ENCODE results near the gene AKNAD1. TPM values are rescaled to one million over a fixed set of nuclear protein-coding genes. Genes with fewer than 3 reads are reported as not detected.

AKNAD1 gene
- total RNA-seq, 1 experiment from 2014 or later, result 0.07 TPM

DNA sequence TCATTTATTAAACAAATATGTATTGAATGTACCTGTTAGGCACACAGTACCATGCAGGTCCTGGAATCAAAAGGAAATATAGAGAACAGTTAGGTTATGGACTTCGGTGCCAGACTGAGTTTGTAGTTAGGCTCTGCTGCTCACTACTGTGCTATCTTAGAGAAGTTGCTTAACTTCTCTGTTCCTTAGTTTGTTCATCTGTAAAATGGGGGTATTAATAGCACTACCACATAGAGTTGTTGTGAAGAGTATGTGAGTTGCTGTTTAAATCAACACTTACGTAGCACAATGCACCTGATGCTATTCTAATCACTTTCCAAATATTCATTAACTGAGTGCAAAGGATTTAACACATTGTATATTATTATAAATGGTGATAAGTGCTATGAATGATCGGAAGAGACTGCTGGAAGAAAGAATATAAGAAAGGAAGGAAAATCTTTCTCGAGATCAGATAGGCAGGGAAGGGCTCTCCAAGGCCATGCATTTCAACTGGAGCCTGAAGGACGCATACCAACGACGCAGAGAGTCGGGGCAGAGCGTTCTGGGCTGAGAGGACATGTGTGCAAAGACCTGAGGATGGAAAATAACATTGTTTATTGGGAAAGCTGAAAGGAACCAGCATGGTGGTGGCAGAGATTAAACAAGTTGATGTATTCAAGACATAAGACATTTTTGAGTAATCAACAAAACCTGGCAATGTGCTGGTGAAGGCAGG lies 3.5 kb upstream of the AKNAD1 start:
- no peak overlapping the region for H3K9ac ChIP-seq (ENCODE audit: low read length)
- intact Hi-C loops (cut with micrococcal nuclease), result no loop called here
- no peak overlapping the region for H3K4me2 ChIP-seq (ENCODE audit: low read length)
- H3K27ac ChIP-seq (ENCODE audit: low read length), result no peak overlapping the region
- ChIA-PET CTCF (no interaction called here), POLR2A (ENCODE audit: unreplicated experiment) (no interaction called here)
- no peaks in the 10 kb centered on the region for H3K4me1 ChIP-seq (ENCODE audit: insufficient read depth, low read length)
- no peaks in the 10 kb centered on the region for H3K36me3 ChIP-seq (ENCODE audit: low read depth, low read length)
- no peaks in the 10 kb centered on the region for H3K79me2 ChIP-seq (ENCODE audit: low read length)
- BruUV-seq (replicated peaks), result no TSS peak
- no peak overlapping the region for H3K4me3 ChIP-seq (ENCODE audit: low read length)
- H3F3A ChIP-seq (ENCODE audit: low read length, unreplicated experiment), result no peaks in the 10 kb centered on the region
- ATAC-seq (no peak), DNase-seq (no peak)
- no peaks in the 10 kb centered on the region for H3K9me3 ChIP-seq (ENCODE audit: low read length)
- H2AFZ ChIP-seq (ENCODE audit: low read length), result no peak overlapping the region
- TF ChIP-seq, protein P1, sequence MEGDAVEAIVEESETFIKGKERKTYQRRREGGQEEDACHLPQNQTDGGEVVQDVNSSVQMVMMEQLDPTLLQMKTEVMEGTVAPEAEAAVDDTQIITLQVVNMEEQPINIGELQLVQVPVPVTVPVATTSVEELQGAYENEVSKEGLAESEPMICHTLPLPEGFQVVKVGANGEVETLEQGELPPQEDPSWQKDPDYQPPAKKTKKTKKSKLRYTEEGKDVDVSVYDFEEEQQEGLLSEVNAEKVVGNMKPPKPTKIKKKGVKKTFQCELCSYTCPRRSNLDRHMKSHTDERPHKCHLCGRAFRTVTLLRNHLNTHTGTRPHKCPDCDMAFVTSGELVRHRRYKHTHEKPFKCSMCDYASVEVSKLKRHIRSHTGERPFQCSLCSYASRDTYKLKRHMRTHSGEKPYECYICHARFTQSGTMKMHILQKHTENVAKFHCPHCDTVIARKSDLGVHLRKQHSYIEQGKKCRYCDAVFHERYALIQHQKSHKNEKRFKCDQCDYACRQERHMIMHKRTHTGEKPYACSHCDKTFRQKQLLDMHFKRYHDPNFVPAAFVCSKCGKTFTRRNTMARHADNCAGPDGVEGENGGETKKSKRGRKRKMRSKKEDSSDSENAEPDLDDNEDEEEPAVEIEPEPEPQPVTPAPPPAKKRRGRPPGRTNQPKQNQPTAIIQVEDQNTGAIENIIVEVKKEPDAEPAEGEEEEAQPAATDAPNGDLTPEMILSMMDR (conservative IDR thresholded peaks at IDR 0.05; ENCODE audit: low read depth, low read length), result no peak
- TF ChIP-seq EZH2 (IDR thresholded peaks at IDR 0.05; ENCODE audit: low read length, unreplicated experiment) (no peak), EZH2phosphoT487 (IDR thresholded peaks at IDR 0.05; ENCODE audit: borderline replicate concordance, low read length) (no peak)
- H4K20me1 ChIP-seq (ENCODE audit: low read length), result no peaks in the 10 kb centered on the region
- no peaks in the 10 kb centered on the region for H3K9me2 ChIP-seq (replicated peaks; ENCODE audit: low read length)
- no peaks in the 10 kb centered on the region for H3K27me3 ChIP-seq (ENCODE audit: low read length)

DNA sequence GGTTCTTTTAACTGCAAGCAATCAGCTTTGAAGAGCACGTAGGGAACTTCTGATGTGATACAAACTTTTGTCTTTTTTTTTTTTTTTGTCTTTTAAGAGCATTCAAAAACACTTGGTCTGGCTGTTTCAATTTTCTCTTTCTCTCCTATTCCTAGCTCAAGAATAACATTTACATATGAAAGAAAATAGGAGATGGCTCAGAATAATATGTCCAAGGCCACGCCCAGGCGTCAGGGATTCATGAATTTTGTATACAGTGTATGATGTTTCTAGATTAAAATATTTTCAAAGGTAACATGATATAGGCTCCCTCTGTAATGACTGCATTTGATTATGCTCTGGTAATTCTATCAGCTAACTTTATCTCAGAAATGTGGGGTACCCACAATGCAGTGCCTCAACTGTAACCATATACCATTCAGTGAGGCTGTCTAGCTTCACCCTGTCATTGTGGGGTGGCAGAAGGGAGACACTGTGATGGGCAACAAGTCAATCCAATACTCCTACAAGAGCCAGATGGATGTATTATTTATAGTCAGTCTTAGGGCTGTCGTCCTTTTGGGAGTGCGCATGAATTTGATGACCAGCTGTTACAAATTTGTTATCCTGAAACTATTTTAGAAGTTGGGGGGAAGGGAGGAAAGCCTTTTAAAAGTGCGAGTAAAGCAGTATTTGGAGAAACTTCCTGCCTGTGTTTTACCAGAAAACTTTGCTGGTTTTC lies 1.5 kb upstream of the AKNAD1 start:
- intact Hi-C loops (cut with micrococcal nuclease), result no loop called here
- Histone ChIP-seq H3K9me3 (ENCODE audit: low read length) (no peaks in the 10 kb centered on the region), H3K79me2 (ENCODE audit: low read length) (no peaks in the 10 kb centered on the region), H3K4me1 (ENCODE audit: insufficient read depth, low read length) (no peaks in the 10 kb centered on the region), H3K27me3 (ENCODE audit: low read length) (no peaks in the 10 kb centered on the region), H3K9ac (ENCODE audit: low read length) (no peak overlapping the region), H2AFZ (ENCODE audit: low read length) (no peak overlapping the region), H4K20me1 (ENCODE audit: low read length) (no peaks in the 10 kb centered on the region), H3F3A (ENCODE audit: low read length, unreplicated experiment) (no peaks in the 10 kb centered on the region), H3K4me2 (ENCODE audit: low read length) (no peak overlapping the region), H3K9me2 (replicated peaks; ENCODE audit: low read length) (no peaks in the 10 kb centered on the region), H3K27ac (ENCODE audit: low read length) (no peak overlapping the region), H3K36me3 (ENCODE audit: low read depth, low read length) (no peaks in the 10 kb centered on the region), H3K4me3 (ENCODE audit: low read length) (no peak overlapping the region)
- no peak for DNase-seq
- CTCF ChIA-PET, result no interaction called here
- TF ChIP-seq EZH2 (IDR thresholded peaks at IDR 0.05; ENCODE audit: low read length, unreplicated experiment) (no peak), EZH2phosphoT487 (IDR thresholded peaks at IDR 0.05; ENCODE audit: borderline replicate concordance, low read length) (no peak)
- TF ChIP-seq, protein P1 (conservative IDR thresholded peaks at IDR 0.05; ENCODE audit: low read depth, low read length), result no peak
- BruUV-seq (replicated peaks), result no TSS peak
- ATAC-seq, result no peak
- POLR2A ChIA-PET (ENCODE audit: unreplicated experiment), result no interaction called here

Data from PC-3 (cell line).